ENCODE measurements around the gene DEDD2.

- TF ChIP-seq POLR2A (IDR thresholded peaks at IDR 0.05; ENCODE audit: low read length) (no peak), GATA1 (IDR thresholded peaks at IDR 0.05; ENCODE audit: low read depth, low read length) (no peak)
These were observed 33.0 kb downstream of the DEDD2 start for GRCh38 chr19:42184401-42184861.

Data from erythroblast (primary cell).